Memory B cell (primary cell): ENCODE data around the gene TNFAIP1.
"Not testable (repeated sequence)": the region's sequence is repeated elsewhere in the genome, so short reads cannot be mapped to it uniquely, and the experiment has no call there.

Experiments used
- ATAC-seq: fragments of 150-1000 bp; cut with Tn5 transposase; 2 replicates; pipeline ENCODE4 v1.10.0; 2021; ENCODE audit warnings: low read depth, mild to moderate bottlenecking, moderate library complexity
- DNase-seq, 2 donors: peaks; one replicate each; pipeline ENCODE4 v3.0.0; 2022; ENCODE audit warnings: low spot score in 2 of 2
- H3K27ac Mint-ChIP-seq: one replicate; pipeline ENCODE4 v1.8.0; 2022; ENCODE audit warnings: mild to moderate bottlenecking, moderate library complexity, mixed read lengths
- H3K27me3 Mint-ChIP-seq: one replicate; pipeline ENCODE4 v1.8.0; 2022; ENCODE audit warnings: mixed read lengths
- H3K36me3 Mint-ChIP-seq: one replicate; pipeline ENCODE4 v1.8.0; 2022; ENCODE audit warnings: mild to moderate bottlenecking, mixed read lengths
- H3K4me1 Mint-ChIP-seq: one replicate; pipeline ENCODE4 v1.8.0; 2022; ENCODE audit warnings: mixed read lengths
- H3K4me3 Mint-ChIP-seq: one replicate; pipeline ENCODE4 v1.8.0; 2022; ENCODE audit warnings: mild to moderate bottlenecking, moderate library complexity, mixed read lengths
- H3K9me3 Mint-ChIP-seq: one replicate; pipeline ENCODE4 v1.8.0; 2022; ENCODE audit warnings: mixed read lengths

The TNFAIP1 gene, protein sequence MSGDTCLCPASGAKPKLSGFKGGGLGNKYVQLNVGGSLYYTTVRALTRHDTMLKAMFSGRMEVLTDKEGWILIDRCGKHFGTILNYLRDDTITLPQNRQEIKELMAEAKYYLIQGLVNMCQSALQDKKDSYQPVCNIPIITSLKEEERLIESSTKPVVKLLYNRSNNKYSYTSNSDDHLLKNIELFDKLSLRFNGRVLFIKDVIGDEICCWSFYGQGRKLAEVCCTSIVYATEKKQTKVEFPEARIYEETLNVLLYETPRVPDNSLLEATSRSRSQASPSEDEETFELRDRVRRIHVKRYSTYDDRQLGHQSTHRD

DNA sequence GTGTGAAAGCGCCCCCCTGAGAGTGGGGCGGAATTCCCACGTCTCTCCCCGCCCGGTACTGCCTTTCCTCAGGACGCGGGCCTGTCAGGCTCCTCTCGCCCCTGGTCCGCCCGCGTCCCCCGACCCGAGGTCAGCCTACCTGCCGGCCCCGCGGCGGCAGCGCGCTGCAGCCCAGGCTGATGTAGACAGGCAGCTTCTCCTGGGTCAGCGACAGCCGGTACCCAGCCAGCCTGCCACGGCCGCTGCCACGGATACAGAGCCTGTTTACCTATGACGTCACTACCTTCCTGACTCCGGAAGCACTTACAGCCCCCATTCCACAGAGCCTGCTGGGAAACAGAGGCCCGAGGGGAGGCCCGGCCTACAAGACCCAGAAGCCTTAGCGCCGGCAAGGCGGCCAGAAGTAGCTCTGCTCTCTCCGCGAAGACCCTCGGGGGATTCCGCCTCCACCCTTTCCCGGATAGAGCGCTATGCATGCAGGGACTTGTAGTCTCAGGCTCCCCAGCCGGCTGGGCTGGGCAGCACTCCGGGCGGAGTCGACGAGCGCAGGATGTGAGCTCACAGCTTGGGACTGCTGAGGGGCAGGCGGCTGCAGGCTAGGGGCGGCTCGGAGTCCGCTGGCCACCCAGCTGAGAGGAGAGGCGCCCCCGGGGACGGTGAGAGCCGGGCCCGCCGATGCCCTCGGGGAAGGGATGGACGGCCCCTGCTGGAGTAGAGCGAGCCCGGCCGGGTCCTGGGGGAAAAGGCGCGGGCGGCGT lies at the start of gene TNFAIP1, which contains the start of gene IFT20:
Gene TNFAIP1, plus strand, starts transcription at position 561 of the 758 bp plus-strand sequence. CDS start 3,761 bp downstream, outside the sequence.
Gene IFT20, minus strand, starts transcription at position 272 of the 758 bp plus-strand sequence. CDS start 3,487 bp downstream, outside the sequence.
- Mint-ChIP-seq H3K27me3 (no peaks in the 10 kb centered on the region), H3K27ac (peak within 1 kb of the TSS; percentile 98), H3K9me3 (no peaks in the 10 kb centered on the region), H3K36me3 (peaks cover 5% of the 10 kb centered on the region), H3K4me1 (peaks cover 35% of the 10 kb centered on the region), H3K4me3 (peak within 1 kb of the TSS; percentile 91)
- ATAC-seq (peak; percentile 94), DNase-seq (peak; percentile 88 to 96)

DNA sequence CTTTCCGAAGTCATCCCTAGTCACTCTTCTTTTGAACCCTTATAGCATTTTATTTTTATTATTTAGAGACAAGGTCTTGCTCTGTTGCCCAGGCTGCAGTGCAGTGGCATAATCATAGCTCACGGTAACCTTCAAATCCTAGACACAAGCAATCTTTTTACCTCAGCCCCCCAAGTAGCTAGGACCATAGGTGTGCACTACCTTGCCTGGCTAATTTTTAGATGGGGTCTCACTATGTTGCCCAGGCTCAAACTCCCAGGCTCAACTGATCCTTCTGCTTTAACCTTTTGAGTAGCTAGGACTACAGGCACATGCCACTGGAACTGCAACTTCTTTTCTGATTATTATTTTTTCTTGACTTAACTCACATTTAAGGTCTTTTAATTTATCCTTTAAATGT lies 49.6 kb upstream of the TNFAIP1 start:
- Mint-ChIP-seq H3K27me3 (no peaks in the 10 kb centered on the region), H3K9me3 (no peaks in the 10 kb centered on the region), H3K36me3 (no peaks in the 10 kb centered on the region), H3K4me1 (no peaks in the 10 kb centered on the region), H3K4me3 (no peak overlapping the region), H3K27ac (no peak overlapping the region)
- ATAC-seq (no peak), DNase-seq (no peak)

DNA sequence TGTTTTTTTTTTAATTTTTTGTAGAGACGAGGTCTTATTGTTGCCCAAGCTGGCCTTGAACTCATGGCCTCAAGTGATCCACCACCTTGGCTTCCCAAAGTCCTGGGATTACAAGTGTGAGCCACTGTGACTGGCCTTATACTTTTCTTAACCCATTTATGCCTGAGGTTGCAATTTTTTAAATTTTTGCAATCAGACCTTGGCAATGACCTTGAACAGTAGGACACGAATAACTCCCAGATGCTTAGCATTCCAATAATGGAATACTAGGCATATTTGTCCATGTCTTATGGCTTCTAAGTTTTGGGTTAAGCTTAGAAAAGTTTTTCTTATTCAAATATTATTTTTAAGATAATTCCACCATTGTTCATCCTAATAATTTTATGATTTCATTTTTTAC lies 44.9 kb upstream of the TNFAIP1 start:
- Mint-ChIP-seq H3K4me3 (no peak overlapping the region), H3K36me3 (no peaks in the 10 kb centered on the region), H3K9me3 (no peaks in the 10 kb centered on the region), H3K27me3 (peaks cover 2% of the 10 kb centered on the region), H3K4me1 (peaks cover 7% of the 10 kb centered on the region), H3K27ac (no peak overlapping the region)
- DNase-seq, result no peak
- ATAC-seq, result no peak

DNA sequence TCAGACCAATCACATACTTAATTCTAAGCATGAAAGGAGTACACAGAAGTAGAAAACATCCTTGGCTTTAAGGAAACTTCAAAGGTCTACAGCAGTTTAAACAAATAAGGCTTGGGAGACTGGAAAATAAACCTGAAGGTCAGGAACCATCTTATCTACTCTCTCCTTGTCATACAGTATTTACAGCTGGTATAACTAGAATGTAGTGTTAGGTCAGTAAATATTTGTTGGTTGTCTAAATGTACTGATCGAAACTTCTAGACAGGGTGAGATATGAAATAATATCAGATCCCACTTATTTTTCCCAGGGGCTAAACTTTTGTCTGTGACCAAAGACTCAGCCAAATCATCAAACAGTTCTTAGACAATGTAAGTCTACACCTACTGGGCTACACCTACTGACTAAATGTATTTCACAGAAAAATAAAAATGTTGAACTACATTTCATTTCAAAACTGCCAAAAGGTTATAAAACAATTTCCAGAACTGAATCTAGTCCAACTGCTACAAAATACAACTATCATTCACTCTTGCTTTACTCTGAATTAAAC lies 43.7 kb upstream of the TNFAIP1 start:
- DNase-seq (no peak), ATAC-seq (no peak)
- peaks cover 7% of the 10 kb centered on the region for H3K4me1 Mint-ChIP-seq
- no peaks in the 10 kb centered on the region for H3K36me3 Mint-ChIP-seq
- no peak overlapping the region for H3K27ac Mint-ChIP-seq
- no peaks in the 10 kb centered on the region for H3K9me3 Mint-ChIP-seq
- H3K27me3 Mint-ChIP-seq, result peaks cover 3% of the 10 kb centered on the region
- no peak overlapping the region for H3K4me3 Mint-ChIP-seq

DNA sequence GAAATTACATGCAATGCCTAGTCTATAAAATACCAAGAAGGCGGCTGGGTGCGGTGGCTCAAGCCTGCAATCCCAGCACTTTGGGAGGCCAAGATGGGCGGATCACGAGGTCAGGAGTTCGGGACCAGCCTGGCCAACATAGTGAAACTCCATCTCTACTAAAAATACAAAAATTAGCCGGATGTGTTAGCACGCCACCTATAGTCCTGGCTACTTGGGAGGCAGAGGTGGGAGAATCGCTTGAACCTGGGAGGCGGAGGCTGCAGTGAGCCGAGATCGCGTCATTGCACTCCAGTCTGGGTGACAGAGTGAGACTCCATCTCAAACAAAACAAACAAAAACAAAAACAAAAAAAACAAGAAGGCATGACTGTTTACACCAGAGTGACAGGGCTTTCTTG lies 42.7 kb upstream of the TNFAIP1 start:
- not testable (repeated sequence) for DNase-seq, H3K36me3 Mint-ChIP-seq, H3K4me1 Mint-ChIP-seq, H3K27me3 Mint-ChIP-seq, ATAC-seq, H3K9me3 Mint-ChIP-seq, H3K4me3 Mint-ChIP-seq
- H3K27ac Mint-ChIP-seq, result peak overlapping the region; percentile 47

DNA sequence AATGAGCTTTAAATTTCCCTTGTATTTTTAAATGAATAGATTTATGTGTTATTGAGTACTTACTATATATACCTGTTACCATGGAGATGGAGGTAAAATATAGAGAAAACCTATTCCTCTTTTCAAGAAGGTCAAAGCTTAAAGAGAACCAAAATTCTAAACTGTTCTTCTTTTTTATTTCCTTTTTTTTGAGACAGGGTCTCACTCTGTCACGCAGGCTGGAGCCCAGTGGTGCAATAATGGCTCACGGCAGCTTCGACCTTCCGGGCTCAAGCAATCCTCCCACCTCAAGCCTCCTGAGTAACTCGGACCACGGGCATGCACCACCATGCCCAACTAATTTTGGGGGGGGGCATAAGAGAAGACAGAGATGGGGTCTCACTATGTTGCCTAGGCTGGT lies 41.6 kb upstream of the TNFAIP1 start:
- Mint-ChIP-seq H3K9me3 (no peaks in the 10 kb centered on the region), H3K27me3 (peaks cover 3% of the 10 kb centered on the region), H3K4me3 (no peak overlapping the region), H3K36me3 (no peaks in the 10 kb centered on the region), H3K4me1 (peaks cover 7% of the 10 kb centered on the region), H3K27ac (no peak overlapping the region)
- ATAC-seq (peak; percentile 89), DNase-seq (no peak)

DNA sequence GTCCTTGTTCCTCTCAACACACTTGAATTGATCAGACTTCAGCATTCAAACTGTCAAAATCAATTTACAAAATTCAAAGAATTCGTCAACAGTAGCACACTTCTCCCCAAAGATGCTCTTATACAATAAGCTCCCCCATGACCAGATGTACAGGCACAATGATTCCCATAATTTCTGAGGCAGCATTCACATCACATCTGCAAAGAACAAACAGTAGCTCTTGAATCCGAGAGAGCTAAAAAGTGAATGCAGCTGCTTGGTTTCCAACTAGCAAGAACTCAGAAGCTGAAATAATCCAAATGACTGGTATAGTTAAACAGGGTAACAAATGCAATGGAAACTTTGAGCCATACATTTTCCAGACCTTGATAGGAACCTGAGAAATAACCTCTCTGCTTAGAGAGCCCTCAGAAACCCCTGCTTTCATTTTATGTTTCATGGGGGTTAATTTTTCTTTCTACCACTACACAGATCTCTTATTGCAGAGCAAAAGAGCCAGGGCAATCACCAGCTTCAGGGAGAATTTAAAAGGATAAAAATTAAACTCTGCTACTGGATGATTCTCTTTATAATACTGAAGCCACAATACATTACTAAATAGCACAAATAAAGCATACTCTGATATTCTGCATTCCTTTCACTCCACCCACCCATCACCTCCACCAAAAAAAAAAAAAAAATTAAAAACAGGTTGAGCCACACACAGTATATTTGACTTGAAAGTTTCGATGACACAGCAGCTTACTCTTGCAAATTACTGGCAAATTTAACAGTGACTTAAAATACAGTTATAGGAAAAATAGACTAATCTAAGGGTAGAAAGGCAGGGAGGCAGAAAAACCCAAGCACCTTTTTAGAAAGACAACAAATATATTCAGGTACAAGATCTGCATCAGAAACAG lies 39.6 kb upstream of the TNFAIP1 start:
- ATAC-seq (no peak), DNase-seq (no peak)
- peaks cover 9% of the 10 kb centered on the region for H3K4me1 Mint-ChIP-seq
- H3K27me3 Mint-ChIP-seq, result peaks cover 3% of the 10 kb centered on the region
- no peak overlapping the region for H3K4me3 Mint-ChIP-seq
- H3K36me3 Mint-ChIP-seq, result no peaks in the 10 kb centered on the region
- peak overlapping the region; percentile 51 for H3K27ac Mint-ChIP-seq
- H3K9me3 Mint-ChIP-seq, result no peaks in the 10 kb centered on the region

DNA sequence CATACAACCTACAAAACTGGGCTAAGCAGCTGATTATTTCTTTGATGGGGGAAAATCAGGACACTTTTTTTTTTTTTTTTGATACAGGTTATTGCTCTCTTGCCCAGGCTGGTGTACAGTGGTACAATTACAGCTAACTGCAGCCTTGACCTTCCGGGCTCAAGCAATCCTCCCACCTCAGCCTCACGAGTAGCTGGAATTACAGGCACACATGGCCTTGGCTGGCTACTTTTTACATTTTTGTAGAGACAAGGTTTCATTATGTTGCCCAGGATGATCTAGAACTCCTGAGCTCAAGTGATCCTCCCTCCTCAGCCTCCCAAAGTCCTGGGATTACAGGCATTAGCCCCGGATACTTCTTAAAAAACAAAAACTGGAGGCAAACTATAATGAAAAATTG lies 37.1 kb upstream of the TNFAIP1 start:
- H3K9me3 Mint-ChIP-seq, result no peaks in the 10 kb centered on the region
- no peaks in the 10 kb centered on the region for H3K36me3 Mint-ChIP-seq
- no peak overlapping the region for H3K4me3 Mint-ChIP-seq
- H3K27me3 Mint-ChIP-seq, result peaks cover 4% of the 10 kb centered on the region
- H3K27ac Mint-ChIP-seq, result no peak overlapping the region
- DNase-seq, result no peak
- H3K4me1 Mint-ChIP-seq, result peaks cover 4% of the 10 kb centered on the region
- no peak for ATAC-seq

DNA sequence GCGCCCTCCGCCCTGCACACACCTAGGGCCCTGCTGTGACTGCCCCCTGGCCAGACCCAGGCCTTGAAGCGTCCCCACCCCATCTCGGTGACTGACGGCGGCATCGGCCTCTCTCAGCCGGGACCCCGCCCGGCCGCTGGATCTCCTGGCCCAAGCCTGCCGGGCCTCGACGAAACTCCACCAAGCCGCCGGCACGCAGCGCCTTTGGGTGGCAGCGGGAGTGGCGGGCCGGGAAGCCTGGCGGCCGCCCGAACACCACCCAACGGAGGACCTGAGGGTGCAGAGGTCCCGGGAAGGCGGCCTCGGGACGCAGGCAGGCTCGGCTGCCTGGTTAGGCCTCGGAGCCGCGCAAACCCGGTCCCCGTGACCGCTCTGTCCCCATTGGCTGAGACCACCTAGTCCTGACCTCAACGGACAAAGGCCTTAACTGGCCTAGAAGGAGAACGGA lies 28.6 kb upstream of the TNFAIP1 start:
- Mint-ChIP-seq H3K27me3 (peaks cover 6% of the 10 kb centered on the region), H3K4me1 (no peaks in the 10 kb centered on the region), H3K27ac (no peak overlapping the region), H3K9me3 (no peaks in the 10 kb centered on the region), H3K36me3 (no peaks in the 10 kb centered on the region), H3K4me3 (no peak overlapping the region)
- no peak for ATAC-seq
- no peak for DNase-seq

DNA sequence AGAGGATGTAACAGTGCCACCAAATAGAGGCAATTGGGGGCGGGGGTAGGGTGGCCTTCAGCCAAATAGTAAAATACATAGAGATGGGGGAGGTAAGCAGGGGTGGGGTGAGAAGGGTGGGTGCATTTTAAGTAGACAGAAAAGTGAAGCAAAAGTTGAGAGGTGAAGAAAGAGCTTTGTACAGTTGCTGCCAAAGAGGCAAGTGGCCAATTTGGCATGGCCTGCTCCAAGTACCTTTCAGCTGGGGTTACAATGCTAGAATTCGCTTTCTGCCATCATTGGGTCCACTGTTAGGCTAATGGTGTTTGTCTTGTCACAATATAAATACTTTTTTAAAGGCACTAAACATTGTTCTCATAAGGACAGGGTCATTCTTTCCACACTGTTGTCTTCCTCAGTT lies 21.7 kb upstream of the TNFAIP1 start:
- H3K9me3 Mint-ChIP-seq, result no peaks in the 10 kb centered on the region
- H3K27ac Mint-ChIP-seq, result no peak overlapping the region
- H3K4me1 Mint-ChIP-seq, result peaks cover 10% of the 10 kb centered on the region
- no peaks in the 10 kb centered on the region for H3K27me3 Mint-ChIP-seq
- DNase-seq (no peak), ATAC-seq (no peak)
- no peaks in the 10 kb centered on the region for H3K36me3 Mint-ChIP-seq
- H3K4me3 Mint-ChIP-seq, result no peak overlapping the region

DNA sequence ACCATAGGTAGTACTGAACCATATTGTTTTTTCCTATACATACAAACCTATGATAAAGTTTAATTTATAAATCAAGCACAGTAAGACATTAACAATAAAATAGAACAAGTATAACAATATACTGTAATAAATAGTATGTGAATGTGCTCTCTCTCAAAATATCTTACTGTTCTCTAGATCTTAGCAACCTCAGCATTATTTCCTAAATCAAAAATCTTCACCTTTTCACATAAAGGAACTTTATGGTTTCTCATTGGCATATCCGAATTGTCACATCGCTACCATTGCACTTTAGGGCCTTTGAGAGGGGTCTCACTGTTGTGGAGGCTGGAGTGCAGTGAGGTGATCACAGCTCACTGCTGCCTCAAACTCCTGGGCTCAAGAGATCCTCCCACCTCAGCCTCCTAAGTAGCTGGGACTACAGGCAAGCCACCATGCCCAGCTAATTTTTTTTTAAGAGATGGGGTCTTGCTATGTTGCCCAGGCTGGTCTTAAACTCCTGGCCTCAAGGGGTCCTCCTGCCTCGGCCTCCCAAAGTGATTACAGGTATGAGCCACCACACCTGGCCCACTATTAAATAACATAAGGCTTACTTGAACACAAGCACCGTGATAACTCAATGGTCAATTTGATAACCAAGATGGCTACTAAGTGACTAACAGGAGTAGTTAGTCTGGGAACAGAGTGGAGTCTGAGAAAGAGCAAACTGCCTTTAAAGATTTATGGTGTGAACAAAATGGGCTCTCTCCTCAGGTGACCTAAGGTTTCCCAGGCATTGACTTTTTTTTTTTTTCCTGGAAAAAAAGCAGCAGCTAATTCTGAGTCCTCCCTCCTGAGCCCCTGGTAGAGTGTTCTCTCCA lies 19.5 kb upstream of the TNFAIP1 start:
- H3K4me3 Mint-ChIP-seq, result no peak overlapping the region
- ATAC-seq (no peak), DNase-seq (no peak)
- no peaks in the 10 kb centered on the region for H3K27me3 Mint-ChIP-seq
- H3K4me1 Mint-ChIP-seq, result peaks cover 19% of the 10 kb centered on the region
- no peaks in the 10 kb centered on the region for H3K9me3 Mint-ChIP-seq
- H3K36me3 Mint-ChIP-seq, result no peaks in the 10 kb centered on the region
- no peak overlapping the region for H3K27ac Mint-ChIP-seq

DNA sequence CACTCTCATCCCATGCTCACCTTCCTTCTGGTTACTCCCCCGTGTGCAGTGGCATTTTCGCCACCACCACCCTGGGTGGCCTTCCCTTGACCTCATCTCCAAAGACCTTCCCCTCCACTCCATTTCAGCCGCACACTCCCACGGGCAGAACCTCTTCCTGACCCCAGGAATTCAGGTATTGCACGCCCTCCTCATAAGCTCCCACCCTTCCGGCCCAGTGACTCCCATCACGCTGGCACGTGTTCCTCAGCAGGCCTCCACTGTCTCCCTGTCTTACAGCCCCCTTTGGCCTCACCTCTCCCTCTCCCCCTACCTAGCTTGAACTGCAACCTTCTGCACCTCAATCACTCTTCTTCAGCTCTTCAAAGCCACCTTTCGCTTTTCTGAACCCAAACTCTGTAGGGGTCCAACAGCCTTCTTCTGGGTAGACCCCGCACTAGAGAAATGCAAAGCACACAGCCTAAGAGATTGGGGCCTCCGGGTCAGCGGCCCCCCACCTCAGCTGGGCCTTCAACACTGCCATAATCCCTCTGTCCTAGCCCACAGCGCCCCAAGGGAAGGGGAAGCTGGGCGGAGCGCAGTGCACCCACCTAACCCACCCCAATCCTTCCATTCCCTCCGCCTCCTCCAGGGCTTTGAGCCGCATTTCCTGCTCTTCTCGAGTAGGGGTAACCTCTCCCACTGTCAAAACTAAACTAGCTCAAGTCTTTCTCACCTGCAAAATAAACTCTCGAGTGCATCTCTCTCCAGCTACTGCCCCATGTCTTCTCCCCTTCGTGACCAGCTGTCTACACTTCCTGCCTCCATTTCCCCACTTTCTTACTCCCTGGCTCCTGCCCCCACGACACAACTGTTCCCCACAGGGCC lies 18.2 kb upstream of the TNFAIP1 start:
- ATAC-seq, result no peak
- no peaks in the 10 kb centered on the region for H3K36me3 Mint-ChIP-seq
- no peak for DNase-seq
- no peak overlapping the region for H3K27ac Mint-ChIP-seq
- peaks cover 19% of the 10 kb centered on the region for H3K4me1 Mint-ChIP-seq
- no peak overlapping the region for H3K4me3 Mint-ChIP-seq
- H3K9me3 Mint-ChIP-seq, result no peaks in the 10 kb centered on the region
- no peaks in the 10 kb centered on the region for H3K27me3 Mint-ChIP-seq
